Stimulated activated CD8-positive, alpha-beta memory T cell treated with anti-CD3 and anti-CD28 coated beads, Interleukin-4, amount 100 ng/mL, for 1 hour (primary cell): Measurements from ENCODE around the gene TDRD7.

Experiments
- DNase-seq, 2 donors: peaks; one replicate each; pipeline ENCODE4 v3.0.0-alpha.2; 2020; ENCODE audit warnings: low read depth in 2 of 2, low spot score in 1 of 2

The TDRD7 gene

DNA sequence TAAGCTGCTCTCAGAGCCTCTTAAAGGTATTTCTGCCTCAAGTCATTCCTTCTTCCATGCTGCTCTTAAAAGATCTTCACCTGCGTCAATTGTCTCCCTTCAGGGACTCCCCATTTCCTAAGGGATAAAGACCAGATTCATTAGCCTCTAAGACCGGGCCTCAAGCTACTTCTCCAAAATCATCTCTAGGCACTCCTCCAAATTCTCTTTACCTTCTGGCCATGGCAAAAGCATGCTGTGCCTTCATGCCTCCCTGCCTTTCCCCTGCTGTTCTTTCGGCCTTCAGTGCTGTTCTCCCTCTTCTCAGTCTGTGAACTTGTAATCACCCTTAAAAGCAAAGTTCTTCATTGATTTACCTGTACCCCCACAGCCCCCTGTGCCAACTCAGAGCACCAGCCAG, 93.9 kb downstream of the TDRD7 start:
- DNase-seq: no peak

DNA sequence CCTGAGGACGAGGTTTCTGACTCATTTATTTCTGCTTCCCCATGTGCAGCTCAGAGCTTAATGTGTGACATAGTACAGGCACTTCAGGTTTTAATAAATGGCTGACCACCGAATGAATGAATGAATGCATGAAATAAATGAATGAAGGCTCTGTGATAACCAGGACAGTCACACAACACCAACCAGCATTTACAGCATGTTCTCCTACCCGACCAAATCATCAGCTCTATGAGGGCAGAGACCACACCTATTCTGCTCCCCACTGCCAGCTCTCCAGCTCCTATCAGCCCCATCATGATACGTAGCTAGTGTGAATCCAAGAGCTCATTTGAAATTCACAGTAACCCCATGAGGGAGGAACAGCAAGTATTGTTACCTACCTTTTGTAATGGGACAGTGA, 94.4 kb downstream of the TDRD7 start:
- DNase-seq: no peak

DNA sequence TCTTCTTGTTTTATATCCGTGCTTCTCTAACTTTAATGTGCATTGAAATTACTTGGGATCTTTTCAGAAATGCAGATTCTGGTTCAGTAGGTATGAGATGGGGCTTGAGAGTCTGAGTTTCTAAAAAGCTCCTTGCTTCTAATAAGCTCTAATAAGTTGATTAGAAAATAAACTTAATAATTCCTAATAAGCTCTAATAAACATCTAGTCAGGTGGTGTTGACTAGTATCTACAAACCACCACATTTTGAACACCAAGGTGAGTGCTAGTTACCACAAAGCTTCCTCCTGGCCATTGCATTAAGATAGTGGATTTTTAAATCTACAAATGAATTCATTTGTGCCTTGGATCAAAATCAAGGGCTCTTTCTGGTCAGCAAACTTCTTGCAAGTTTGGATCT, 94.9 kb downstream of the TDRD7 start:
- DNase-seq: no peak

DNA sequence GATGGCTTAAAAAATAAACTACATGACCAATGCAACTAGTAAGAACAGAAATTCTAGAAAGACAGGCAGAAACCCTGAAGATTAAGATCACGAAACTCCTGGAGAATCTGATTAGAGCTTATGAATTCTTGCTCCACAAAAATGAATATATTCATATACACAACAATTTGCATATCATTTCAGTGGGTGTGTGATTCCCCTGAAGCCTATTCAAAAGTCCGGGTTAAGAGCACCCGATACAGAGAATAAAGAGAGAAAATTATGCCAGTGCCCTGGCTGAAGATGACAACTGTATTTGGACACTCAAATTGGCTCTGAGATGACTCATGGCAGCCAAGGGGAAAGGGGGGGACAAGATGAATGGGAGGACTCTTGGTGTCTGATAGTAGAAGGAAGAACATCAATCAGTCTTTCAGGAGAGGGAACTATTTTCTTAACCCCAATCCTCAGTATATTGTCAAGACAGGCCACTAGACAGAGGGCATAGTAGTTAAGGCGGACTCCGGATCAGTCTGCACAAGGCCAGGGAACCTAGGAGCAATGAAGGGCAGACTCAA, 95.6 kb downstream of the TDRD7 start:
- no peak for DNase-seq

DNA sequence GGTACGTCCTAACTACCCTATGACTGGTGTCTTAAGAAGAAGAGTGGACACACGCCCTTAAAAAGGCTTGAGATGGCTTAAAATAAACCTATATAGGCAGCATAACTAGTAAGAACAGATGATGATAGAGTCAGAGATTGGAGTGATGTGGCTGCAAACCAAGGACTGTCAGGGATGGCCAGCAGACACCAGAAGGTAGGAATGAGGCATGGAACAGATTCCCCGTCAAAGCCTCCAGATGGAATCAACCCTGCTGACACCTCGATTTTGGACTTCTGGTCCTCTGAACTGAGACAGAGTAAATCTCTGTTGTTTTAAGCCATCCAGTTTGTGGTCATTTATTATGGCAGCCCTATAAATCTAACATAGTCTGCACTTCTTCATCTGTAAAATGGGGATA, 97.0 kb downstream of the TDRD7 start:
- DNase-seq: no peak

DNA sequence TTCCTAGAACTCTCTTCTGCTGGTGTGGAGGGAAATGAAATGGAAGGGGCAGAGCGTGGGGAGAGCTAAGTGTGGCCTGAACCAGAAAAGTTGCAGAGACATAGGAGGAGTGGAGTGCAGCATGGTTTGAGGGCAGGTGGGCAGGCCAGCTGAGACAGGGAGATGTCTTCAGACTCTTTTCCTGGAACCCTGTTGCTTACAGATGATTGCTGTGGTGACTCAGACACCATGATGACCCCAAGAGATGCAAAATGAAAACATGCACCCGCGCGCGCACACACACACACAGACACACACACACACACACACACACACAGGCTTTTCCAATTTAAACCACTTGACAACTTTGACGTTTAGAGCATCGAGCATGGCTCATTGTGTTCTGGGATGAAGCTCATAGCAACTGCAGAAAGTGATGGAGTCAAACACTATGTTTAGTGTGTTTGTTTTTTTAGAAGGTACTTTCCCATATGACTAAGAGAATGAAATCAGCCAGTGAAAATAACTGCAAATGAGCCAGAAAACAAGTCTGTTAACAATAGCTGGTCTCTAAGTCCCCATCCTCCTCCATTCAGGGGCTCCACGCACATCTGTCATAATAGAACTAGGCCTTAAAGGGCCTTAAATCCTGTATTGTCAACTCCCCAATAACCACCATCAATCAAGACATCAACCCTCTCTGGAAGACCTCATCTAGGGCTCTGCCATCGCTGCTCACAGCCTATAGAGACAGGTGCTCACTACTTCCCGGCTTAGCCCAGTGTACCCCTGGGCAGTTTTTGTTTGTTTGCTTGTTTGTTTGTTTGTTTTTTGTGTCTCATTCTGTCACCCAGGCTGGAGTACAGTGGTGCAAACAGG, 99.1 kb downstream of the TDRD7 start:
- no peak for DNase-seq

DNA sequence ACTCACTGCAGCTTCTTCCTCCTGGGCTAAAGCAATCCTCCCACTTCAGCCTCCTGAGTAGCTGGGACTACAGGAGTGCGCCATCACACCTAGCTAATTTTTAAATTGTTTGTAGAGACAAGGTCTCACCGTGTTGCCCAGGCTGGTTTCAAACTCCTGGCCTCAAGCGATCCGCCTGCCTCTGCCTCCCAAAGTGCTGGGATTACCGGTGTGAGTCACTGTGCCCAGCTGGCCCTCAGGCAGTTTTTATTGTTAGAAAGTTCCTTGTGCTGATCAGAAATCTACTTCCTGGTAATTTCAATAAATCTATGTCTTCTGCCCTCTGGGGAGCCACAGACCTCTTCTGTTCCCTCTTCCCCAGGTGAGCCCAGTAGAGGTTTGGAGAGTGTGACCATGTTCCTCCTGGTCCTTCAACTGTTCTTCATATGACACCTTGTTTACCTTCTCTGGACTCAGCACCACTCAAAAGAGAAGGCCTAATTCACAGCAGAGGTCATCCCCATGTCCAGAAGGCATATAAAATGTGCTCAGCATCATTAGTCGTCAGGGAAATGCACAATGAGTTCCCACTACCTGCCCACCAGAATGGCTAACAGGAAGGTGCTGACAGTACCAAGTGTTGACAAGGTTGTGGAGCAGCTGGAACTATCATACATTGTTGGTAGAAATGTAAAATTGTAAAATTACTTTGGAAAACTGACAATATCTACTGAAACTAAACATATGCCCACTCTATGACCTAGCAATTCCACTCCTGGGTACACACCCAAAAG, 99.9 kb downstream of the TDRD7 start:
- no peak for DNase-seq

DNA sequence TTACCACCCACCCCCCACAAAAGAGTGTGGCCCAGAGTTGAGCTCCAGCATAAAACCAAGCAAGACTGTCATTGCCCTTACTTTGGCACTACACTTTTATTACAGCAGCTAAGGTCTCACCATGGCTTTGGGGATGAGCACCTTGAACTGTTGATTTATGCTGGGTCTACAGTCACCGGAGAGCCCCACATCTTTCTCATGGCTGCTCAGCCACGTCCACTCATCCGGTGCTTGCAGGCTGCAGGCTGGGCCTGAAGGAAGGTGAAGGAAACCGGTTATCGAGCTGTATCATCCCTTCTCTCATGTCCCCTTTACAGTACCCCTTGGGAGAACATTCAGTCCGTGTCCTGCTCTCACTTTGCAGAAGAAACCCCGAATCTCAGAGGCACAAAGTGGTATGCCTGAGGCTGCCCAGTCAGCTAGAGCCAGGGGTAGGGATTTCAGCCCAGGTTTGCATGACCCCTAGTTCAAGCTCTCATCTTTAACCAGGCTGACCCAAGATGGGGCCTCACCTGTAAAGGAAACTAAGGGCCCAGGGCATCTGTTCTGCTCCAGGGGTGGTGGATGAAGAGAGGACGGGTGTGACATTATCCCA, 101.2 kb downstream of the TDRD7 start:
- no peak for DNase-seq

DNA sequence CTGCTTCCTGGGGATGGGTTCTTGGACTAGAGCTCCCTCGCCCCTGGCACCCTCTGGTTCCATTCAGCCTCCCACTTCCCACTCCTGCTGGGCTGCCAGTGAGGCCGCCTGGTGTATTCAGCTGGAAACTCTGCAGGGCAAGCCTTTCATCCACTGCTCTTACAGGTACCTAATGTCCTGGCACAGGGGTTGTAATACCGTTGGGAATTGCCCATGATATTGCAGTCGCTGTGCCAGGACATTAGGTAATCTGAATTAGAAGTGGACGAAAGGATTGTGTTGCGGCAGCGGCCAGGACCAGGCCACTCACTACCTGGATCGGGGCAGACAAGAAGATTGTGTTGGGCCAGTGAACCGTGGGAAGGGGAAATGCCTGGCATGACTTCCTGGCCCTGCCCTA, 102.6 kb downstream of the TDRD7 start:
- no peak for DNase-seq

DNA sequence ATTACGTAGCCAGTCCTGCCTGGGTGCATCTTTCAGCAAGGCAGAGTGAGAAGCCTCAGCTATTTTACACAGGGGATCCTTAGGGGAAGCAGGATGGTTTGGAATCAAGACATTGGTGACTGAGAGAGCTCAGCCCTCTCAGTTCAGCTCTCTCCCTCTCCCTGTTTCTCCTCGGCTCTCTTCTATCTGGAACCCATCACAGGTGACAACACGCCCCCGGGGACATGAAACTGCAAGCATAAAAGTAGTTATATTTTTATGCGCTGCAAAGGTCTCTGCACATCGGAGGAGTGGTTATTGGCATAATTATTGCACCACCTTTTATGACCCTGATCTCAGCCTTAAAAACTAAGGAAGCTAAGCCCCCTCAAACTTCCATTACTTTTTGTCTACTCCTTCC, 103.8 kb downstream of the TDRD7 start:
- no peak for DNase-seq

DNA sequence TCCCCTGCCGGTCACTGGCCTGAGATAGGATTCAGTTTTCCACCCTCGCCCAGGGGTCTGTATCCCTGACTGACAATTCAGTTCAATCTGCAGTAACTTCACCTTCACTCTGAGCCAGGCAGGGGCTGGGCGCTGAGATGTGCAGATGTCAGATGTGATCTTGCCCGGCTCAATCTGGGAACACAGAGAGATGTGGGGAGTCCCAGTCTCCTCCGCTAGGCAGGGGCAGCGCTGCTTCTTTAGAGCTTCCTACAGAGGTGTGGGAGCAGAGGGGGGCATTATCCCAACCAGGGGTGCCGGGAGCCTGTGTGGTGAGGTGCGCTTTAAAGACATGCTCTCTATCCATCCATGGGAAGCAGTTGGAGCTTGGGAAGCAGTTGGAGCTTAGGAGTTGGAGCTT, 104.2 kb downstream of the TDRD7 start:
- no peak for DNase-seq

DNA sequence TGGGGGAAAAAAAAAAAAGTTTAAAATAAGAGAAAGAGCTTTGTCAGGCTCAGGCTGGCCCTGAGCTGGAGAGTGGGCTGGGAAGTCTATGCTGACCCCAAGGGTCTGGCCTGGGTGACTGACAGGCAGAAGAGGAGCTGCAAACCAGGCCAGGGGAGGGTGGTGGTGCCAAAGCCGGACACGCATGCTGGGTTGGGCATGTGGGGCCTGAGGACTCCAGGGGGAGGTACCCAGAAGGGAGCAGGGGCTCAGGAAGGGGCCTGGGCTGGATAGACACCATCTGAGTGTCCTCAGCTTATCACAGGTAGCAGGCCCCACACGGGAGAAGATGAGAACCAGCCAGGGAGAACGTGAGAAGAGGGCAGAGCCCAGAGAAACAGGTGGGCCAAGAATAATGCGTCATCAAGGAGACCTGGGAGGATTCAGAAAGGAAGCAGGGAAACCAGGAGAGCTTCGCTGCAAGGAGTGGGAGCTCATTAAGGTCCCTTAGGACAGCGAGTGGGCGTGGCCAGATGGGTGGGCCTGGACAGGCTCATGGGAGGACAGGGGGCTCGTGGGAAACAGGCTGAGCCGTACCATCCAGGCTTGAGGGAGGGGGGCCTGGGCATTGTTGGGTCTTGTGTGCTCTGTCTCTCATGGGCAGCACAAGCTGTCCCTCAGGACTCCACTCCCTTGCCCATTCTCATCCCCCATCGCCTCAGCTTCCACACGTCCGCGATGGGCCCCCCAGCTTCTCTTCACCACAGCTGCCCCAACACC, 105.6 kb downstream of the TDRD7 start:
- DNase-seq: no peak

DNA sequence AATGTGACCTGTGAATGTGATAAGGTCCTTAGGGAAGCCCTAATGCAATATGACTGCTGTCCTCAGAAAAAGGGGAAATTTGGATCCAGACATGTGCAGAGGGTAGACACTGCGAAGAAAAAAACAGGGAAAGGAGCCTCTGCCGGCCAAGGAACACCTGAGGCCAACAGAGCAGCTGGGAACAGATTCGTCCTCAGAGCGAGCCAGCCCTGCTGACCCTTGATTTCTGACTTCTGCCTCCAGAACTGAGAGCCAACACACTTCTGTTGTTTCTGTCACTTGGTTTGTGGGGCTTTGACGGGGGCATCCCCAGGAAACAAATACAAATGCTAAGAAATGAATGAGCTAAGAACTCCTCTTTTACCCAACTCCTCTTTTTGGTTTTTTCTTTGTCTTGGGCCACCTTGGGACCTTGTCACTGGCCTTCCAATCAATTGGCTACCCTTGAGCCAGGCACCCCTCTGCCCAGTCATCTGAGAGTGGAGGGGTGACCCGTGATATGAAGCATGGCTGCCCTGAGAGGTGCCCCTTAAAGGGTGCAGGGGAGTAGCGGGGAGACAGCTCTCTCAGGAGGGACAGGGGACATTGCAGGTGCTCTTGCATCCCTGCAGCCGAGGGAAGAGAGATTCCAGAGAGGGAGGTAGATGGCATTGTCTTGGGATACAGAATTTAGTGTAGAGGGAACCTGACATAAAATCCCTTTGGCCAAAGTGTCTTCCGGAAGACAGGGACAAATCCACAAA, 106.4 kb downstream of the TDRD7 start:
- no peak for DNase-seq

DNA sequence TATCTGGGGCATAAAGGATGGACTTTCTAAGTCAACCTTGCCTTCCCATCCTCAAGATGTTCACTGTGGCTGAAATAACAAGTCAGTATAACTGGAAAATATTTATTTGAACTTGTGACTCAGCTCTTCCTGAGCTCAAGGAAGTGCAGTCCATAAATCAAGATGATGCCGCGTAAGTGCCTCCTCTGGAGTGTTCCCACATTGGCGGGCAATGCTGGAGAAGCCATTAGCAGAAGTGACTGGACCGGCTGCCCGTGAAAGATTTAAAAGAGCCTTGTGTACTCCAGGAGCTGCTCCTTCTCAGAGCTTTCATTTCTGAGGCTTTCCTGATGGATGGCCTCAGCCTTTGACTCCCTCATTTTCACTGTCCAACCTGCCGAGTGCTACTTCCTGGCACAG, 107.0 kb downstream of the TDRD7 start:
- no peak for DNase-seq

DNA sequence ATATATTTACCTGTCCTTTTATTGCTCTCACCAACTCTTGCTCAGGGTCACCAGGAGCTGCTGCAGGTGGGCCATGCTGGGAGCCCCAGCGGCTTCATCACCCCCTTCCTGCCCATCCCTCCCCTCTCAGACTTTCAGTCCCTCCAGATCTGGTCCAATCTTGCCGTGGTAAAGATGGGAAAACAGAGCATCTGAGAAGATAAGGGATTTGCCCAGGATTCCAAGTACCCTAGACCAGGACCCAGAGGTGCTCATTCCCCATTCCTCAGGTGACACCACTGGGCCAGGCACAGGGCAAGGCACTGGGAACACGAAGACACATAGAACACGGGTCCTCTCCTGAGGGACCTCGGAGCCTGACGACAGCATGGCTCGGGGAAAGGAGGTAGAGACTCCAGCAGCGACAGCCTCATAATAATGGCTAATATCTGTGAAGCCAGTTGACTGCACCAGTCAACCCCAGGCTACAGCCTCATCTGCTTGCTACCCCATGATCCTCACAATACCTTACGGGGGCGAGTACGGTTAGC, 107.6 kb downstream of the TDRD7 start:
- DNase-seq: no peak

DNA sequence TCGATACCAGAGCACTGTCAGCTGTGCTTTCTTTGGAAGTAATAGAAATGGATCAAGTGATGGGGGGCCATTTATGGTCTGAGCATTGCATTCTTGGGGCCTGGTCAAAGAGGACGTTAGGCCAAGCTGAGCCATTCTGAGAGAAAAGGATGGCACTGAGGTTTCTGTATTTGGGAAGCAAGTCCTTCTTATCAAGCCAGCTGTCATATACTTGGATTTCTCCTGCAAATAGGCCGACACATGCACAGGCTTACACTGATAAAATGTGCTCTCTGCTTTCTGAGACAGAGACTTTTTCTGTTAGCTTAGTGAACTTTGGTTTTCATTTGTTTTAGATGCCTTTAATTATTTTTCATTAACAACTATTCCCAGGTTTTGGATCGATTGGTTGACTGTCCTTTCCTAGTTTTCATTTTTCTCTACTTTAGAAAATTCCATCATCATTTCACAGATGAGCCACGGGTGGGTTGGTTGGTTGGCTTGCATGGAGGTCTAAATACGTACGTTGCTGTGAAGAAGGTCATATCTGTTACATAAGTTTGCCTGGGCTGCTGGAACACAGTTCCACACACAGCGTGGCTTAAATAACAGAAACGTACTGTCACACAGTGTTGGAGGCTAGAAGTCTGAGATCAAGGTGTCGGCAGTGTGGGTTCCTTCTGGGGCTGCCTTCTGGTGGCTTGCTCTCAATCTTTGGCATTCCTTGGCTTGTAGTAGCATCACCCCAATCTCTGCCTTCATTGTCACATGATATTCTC, 109.9 kb downstream of the TDRD7 start:
- no peak for DNase-seq

DNA sequence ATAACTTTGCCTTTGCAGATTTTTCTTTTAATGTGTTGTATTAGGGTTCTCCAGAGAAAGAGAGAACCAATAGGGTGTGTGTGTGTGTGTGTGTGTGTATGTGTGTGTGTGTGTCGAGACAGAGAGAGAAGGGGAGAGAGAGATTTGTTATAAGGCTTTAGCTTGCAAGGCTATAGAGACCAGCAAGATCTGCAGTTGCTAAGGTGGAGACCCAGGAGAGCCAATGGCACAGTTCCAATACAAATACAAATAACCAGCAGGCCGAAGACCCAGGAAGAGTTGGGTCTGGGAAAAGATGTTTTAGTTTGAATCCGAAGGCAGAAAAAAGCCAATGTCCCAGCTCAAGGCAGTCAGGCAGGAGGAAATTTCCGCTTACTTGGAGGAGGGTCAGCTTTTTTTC, 112.5 kb downstream of the TDRD7 start:
- no peak for DNase-seq

DNA sequence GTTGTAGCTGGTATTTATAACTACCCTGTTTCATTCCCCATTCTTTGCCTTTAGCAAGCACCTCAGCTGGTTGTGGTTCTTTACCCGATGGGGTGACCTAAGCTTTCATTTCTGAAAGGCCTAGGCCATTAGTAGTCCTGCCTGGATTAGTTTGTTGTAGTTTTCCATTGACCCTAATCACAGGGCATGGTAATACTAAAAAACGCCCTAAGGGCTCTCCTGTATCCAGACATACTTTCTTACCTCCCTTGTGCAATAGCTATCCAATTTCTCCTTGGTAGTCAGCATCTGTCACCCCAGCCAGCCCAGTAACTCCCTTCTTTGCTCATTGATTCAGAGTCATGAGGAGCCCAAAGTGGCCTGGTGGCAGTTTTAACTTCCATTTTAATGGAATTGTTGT, 113.6 kb downstream of the TDRD7 start:
- DNase-seq: no peak

DNA sequence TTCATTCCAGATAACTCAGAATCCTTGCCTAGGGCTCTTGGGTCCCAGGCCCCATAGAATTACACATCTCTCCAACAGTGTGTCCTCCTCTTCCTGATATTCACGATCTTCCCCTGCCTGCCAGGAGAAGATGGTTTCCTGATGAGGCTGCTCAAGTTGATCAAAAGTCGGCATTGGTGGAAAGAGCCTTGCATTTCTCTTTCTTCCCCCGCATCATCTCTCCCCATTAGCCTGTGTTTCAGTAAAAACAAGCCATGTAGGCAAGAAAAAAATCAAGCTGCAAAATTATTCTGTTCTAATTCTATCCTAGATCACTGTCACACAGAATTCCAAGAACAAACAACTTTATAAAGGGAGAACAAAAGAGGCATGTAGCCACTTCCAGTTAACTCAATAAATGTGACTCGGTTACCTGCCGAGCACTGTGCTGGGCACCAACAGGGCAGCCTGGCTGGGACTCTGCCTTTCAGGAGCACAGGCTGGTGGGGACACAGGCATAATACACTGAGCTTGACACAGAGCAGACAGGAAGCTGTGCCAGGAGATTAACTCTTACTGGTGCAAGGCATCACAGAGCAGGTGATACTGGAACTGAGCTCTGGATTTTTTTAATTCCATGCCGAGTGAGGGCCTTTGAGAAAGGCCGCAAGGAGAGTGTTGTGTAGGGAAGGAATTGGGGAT, 115.1 kb downstream of the TDRD7 start:
- DNase-seq: no peak
